Muscle of arm (tissue), 12 donors: ENCODE measurements around the gene BAD. TPM values are rescaled to one million over a fixed set of nuclear protein-coding genes. Genes with fewer than 3 reads are reported as not detected.

Source experiments
- DNase-seq: peaks from one replicate; pipeline ENCODE4 v3.0.0-alpha.2; 2013
- polyA plus RNA-seq, 12 donors: library from polyadenylated mRNA; unstranded; fragments of 120-200 nt; gene quantifications; one replicate each; pipeline ENCODE4 v1.2.1, GENCODE V29; 2013; ENCODE audit not compliant: insufficient read length in 12 of 12

The BAD gene
- polyA plus RNA-seq, 12 donors, result 19.3 to 52.4 (median 24.6) TPM; not detected in 1

- DNase-seq, result no peak
Measured at GRCh38 chr11:64283092-64283491, 1.4 kb downstream of the BAD start.

GRCh38 chr11:64281957-64282770 lies 2.3 kb downstream of the BAD start:
- no peak for DNase-seq

GRCh38 chr11:64278576-64279190 lies 5.8 kb downstream of the BAD start:
- no peak for DNase-seq

- DNase-seq, result no peak
Measured at GRCh38 chr11:64276653-64277431, 7.6 kb downstream of the BAD start.

GRCh38 chr11:64275841-64276240 lies 8.6 kb downstream of the BAD start:
- DNase-seq, result no peak

GRCh38 chr11:64275031-64275800 lies 9.2 kb downstream of the BAD start:
- DNase-seq, result no peak

- DNase-seq, result peak; percentile 99
Measured at GRCh38 chr11:64269540-64270220, 14.8 kb downstream of the BAD start.

- DNase-seq, result no peak
Measured at GRCh38 chr11:64268893-64269539, 15.4 kb downstream of the BAD start.

GRCh38 chr11:64268025-64268892 lies 16.2 kb downstream of the BAD start:
- DNase-seq, result no peak

GRCh38 chr11:64267207-64267945 lies 17.1 kb downstream of the BAD start:
- no peak for DNase-seq

- DNase-seq, result no peak
Measured at GRCh38 chr11:64266339-64266738, 18.1 kb downstream of the BAD start.

GRCh38 chr11:64265176-64266160 lies 19.0 kb downstream of the BAD start:
- no peak for DNase-seq

GRCh38 chr11:64264371-64264852 lies 20.1 kb downstream of the BAD start:
- DNase-seq, result no peak

- no peak for DNase-seq
Measured at GRCh38 chr11:64263947-64264317, 20.5 kb downstream of the BAD start.

- no peak for DNase-seq
Measured at GRCh38 chr11:64263021-64263946, 21.2 kb downstream of the BAD start.

GRCh38 chr11:64262271-64263002 lies 22.0 kb downstream of the BAD start:
- no peak for DNase-seq
